HEK293T (cell line): ENCODE results near the gene CLPX.

Experiments used
- ARNT ChIP-seq: fragments of 450-650 bp; IDR thresholded peaks from 2 replicates; pipeline ENCODE4 v1.6.1; 2017; ENCODE audit warnings: mild to moderate bottlenecking
- ELF4 ChIP-seq: fragments of 450-650 bp; IDR thresholded peaks from 2 replicates; pipeline ENCODE4 v1.6.1; 2017; ENCODE audit warnings: antibody characterized with exemption
- FOXM1 ChIP-seq: fragments of 450-650 bp; IDR thresholded peaks from 2 replicates; pipeline ENCODE4 v1.6.1; 2017; ENCODE audit warnings: mild to moderate bottlenecking, borderline replicate concordance
- SP1 ChIP-seq: fragments of 450-650 bp; IDR thresholded peaks from 2 replicates; pipeline ENCODE4 v1.6.1; 2017
- SUZ12 ChIP-seq: fragments of 450-650 bp; IDR thresholded peaks from 2 replicates; pipeline ENCODE4 v1.6.1; 2016; ENCODE audit warnings: mild to moderate bottlenecking
- TARDBP ChIP-seq: fragments of 450-650 bp; IDR thresholded peaks from 2 replicates; pipeline ENCODE4 v1.6.1; 2016
- ZNF384 ChIP-seq: fragments of 450-650 bp; IDR thresholded peaks from 2 replicates; pipeline ENCODE4 v1.6.1; 2016
- TF ChIP-seq, protein P1 (sequence below): fragments of 450-650 bp; IDR thresholded peaks from 2 replicates; pipeline ENCODE4 v1.6.1; 2016

DNA sequence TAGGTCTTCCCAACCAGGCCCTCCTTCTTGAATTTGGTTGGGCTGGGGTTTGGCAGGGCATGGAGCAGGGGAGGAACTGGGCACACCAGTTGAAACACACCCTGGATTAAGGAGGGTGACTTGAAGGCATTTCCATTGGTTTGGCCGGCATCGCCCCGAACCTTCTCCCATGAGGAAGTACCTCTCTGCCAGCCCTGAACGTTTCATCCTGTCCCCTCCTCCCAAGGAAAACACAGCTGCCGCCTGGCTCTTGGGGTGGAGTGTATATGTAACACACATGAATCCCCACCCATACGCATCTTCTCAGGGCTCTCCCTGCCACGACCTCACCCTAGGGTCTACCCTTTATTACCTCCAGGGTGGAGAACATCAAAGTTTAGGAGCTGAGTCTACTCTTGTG is 84.7 kb downstream of the CLPX start:
- TF ChIP-seq, protein P1, sequence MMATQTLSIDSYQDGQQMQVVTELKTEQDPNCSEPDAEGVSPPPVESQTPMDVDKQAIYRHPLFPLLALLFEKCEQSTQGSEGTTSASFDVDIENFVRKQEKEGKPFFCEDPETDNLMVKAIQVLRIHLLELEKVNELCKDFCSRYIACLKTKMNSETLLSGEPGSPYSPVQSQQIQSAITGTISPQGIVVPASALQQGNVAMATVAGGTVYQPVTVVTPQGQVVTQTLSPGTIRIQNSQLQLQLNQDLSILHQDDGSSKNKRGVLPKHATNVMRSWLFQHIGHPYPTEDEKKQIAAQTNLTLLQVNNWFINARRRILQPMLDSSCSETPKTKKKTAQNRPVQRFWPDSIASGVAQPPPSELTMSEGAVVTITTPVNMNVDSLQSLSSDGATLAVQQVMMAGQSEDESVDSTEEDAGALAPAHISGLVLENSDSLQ: no peak
- TF ChIP-seq ELF4 (no peak), SP1 (no peak), SUZ12 (no peak), ZNF384 (no peak), ARNT (no peak), FOXM1 (no peak), TARDBP (no peak)
